WTC11 (cell line): ENCODE results near the gene PRPF6.

Experiments
- CTCF ChIP-seq: fragments of 200-600 bp; IDR thresholded peaks from 2 replicates; pipeline ENCODE4 v1.8.0; 2022; ENCODE audit warnings: antibody characterized with exemption
- NFE2L1 ChIP-seq: sonication (generic); formaldehyde crosslinking; IDR thresholded peaks from 2 replicates; pipeline ENCODE4 v1.8.1; 2023; ENCODE audit warnings: missing genetic modification reagents
- ZSCAN18 ChIP-seq: fragments of 250-450 bp; sonication (Bioruptor Pico); IDR thresholded peaks from 2 replicates; pipeline ENCODE4 v2.1.2; 2022; ENCODE audit warnings: mild to moderate bottlenecking, moderate library complexity
- TF ChIP-seq, protein P1 (sequence below): sonication (generic); formaldehyde crosslinking; IDR thresholded peaks from 2 replicates; pipeline ENCODE4 v1.8.1; 2023; ENCODE audit warnings: mild to moderate bottlenecking, missing genetic modification reagents, borderline replicate concordance
- TF ChIP-seq, protein P2 (sequence below): sonication (generic); formaldehyde crosslinking; IDR thresholded peaks from 2 replicates; pipeline ENCODE4 v1.8.0; 2022; ENCODE audit warnings: mild to moderate bottlenecking, missing genetic modification reagents

DNA sequence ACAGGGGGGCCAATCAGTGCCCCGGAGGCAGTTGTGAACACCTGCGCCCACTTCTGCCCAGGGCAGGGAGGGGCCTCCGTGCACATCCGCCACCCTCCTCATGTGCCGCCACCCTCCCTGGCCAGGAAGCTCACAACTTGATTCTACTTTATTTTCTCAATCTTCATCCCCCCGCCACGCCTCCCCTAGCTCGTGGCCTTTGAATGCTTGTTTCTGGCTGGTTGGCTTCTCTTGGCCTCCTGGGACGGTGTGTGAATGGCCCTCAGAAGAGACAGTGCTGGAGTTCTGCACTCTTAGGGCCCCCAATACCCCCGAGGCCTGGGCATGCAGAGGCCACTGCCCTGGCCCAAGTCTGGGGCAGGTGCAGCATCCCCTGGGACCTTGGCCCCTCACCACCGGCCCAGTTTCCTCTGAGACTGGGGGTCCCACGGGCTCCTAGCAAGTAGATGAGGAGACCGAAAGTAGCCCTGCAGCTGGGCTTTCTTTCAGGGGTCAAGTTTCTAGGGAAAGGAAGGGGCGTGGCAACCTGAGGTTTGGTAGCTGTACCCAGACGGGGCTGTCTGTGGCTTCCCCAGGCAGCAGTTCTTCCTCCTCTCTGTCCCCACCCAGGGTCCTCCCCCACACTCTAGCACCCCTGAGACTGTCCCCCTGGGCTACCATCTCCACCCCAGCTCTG is 97.1 kb downstream of the PRPF6 start:
- TF ChIP-seq, protein P1, sequence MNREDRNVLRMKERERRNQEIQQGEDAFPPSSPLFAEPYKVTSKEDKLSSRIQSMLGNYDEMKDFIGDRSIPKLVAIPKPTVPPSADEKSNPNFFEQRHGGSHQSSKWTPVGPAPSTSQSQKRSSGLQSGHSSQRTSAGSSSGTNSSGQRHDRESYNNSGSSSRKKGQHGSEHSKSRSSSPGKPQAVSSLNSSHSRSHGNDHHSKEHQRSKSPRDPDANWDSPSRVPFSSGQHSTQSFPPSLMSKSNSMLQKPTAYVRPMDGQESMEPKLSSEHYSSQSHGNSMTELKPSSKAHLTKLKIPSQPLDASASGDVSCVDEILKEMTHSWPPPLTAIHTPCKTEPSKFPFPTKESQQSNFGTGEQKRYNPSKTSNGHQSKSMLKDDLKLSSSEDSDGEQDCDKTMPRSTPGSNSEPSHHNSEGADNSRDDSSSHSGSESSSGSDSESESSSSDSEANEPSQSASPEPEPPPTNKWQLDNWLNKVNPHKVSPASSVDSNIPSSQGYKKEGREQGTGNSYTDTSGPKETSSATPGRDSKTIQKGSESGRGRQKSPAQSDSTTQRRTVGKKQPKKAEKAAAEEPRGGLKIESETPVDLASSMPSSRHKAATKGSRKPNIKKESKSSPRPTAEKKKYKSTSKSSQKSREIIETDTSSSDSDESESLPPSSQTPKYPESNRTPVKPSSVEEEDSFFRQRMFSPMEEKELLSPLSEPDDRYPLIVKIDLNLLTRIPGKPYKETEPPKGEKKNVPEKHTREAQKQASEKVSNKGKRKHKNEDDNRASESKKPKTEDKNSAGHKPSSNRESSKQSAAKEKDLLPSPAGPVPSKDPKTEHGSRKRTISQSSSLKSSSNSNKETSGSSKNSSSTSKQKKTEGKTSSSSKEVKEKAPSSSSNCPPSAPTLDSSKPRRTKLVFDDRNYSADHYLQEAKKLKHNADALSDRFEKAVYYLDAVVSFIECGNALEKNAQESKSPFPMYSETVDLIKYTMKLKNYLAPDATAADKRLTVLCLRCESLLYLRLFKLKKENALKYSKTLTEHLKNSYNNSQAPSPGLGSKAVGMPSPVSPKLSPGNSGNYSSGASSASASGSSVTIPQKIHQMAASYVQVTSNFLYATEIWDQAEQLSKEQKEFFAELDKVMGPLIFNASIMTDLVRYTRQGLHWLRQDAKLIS (CRISPR knock-in tag), result no peak
- TF ChIP-seq, protein P2, sequence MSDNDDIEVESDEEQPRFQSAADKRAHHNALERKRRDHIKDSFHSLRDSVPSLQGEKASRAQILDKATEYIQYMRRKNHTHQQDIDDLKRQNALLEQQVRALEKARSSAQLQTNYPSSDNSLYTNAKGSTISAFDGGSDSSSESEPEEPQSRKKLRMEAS (CRISPR knock-in tag), result no peak
- TF ChIP-seq CTCF (no peak), NFE2L1 (no peak), ZSCAN18 (no peak)
